Measurements from ENCODE around the gene MELK.
"Not testable (repeated sequence)": the region's sequence is repeated elsewhere in the genome, so short reads cannot be mapped to it uniquely, and the experiment has no call there.

MELK gene

DNA sequence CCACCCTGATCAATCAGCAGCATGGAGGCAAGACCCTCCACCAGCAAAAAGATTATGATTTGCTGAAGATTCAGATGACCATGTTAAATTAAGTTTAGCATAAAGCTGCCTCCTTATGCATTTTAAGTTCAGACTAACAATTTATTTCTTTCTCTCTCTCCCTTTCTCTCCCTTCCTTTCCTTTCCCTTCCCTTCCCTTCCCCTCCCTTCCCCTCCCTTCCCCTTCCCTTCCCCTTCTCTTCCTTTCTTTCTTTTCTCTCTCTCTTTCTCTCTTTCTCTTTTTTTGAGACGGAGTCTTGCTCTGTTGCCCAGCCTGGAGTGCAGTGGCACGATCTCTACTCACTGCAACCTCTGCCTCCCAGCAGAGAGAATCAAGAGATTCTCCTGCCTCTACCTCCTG lies 1.4 kb upstream of the MELK start:
- peak overlapping the region; percentile 66 to 97 (median 97) for H3K4me3 Mint-ChIP-seq
- no peak for TF ChIP-seq CTCF (IDR thresholded peaks at IDR 0.05; ENCODE audit: unreplicated experiment in 3 of 3)
- no peak overlapping the region for H3K27ac Mint-ChIP-seq
- no peaks in the 10 kb centered on the region for H3K27me3 Mint-ChIP-seq (ENCODE audit: low read depth)
- peaks cover 13% of the 10 kb centered on the region for H3K4me1 Mint-ChIP-seq
- H3K9me3 Mint-ChIP-seq: no peaks in the 10 kb centered on the region
- no peaks in the 10 kb centered on the region for H3K36me3 Mint-ChIP-seq (ENCODE audit: low read depth)

- not testable (repeated sequence) for H3K27me3 Mint-ChIP-seq (ENCODE audit: low read depth); H3K9me3 Mint-ChIP-seq; H3K36me3 Mint-ChIP-seq (ENCODE audit: low read depth)
- H3K4me3 Mint-ChIP-seq: peak overlapping the region; percentile 89 to 97 (median 97)
- H3K27ac Mint-ChIP-seq: peak overlapping the region in 2 of 3 experiments; percentile 82 to 90
- peaks cover 14% of the 10 kb centered on the region for H3K4me1 Mint-ChIP-seq
Measured at GRCh38 chr9:36574045-36574444, 1.4 kb downstream of the MELK start.

GRCh38 chr9:36575411-36575882 lies 2.8 kb downstream of the MELK start:
- no peaks in the 10 kb centered on the region for H3K27me3 Mint-ChIP-seq (ENCODE audit: low read depth)
- no peak for TF ChIP-seq CTCF (IDR thresholded peaks at IDR 0.05; ENCODE audit: unreplicated experiment in 3 of 3)
- peaks cover 3% of the 10 kb centered on the region for H3K36me3 Mint-ChIP-seq (ENCODE audit: low read depth)
- peak overlapping the region in 1 of 3 experiments; percentile 27 for H3K27ac Mint-ChIP-seq
- H3K4me3 Mint-ChIP-seq: peak overlapping the region; percentile 66 to 82 (median 79)
- no peaks in the 10 kb centered on the region for H3K9me3 Mint-ChIP-seq
- H3K4me1 Mint-ChIP-seq: peaks cover 14% of the 10 kb centered on the region

GRCh38 chr9:36576866-36577265 lies 4.2 kb downstream of the MELK start:
- peaks cover 9% of the 10 kb centered on the region for H3K36me3 Mint-ChIP-seq (ENCODE audit: low read depth)
- H3K4me3 Mint-ChIP-seq: no peak overlapping the region
- no peak for TF ChIP-seq CTCF (IDR thresholded peaks at IDR 0.05; ENCODE audit: unreplicated experiment in 3 of 3)
- H3K27ac Mint-ChIP-seq: no peak overlapping the region
- H3K4me1 Mint-ChIP-seq: peaks cover 14% of the 10 kb centered on the region
- no peaks in the 10 kb centered on the region for H3K9me3 Mint-ChIP-seq
- H3K27me3 Mint-ChIP-seq (ENCODE audit: low read depth): no peaks in the 10 kb centered on the region

- no peak overlapping the region for H3K27ac Mint-ChIP-seq
- no peak for TF ChIP-seq CTCF (IDR thresholded peaks at IDR 0.05; ENCODE audit: unreplicated experiment in 3 of 3)
- H3K36me3 Mint-ChIP-seq (ENCODE audit: low read depth): peaks cover 23% of the 10 kb centered on the region
- H3K4me1 Mint-ChIP-seq: no peaks in the 10 kb centered on the region
- no peaks in the 10 kb centered on the region for H3K9me3 Mint-ChIP-seq
- H3K4me3 Mint-ChIP-seq: no peak overlapping the region
- H3K27me3 Mint-ChIP-seq (ENCODE audit: low read depth): no peaks in the 10 kb centered on the region
Measured at GRCh38 chr9:36584620-36585460, 12.1 kb downstream of the MELK start.

- no peak overlapping the region for H3K4me3 Mint-ChIP-seq
- no peaks in the 10 kb centered on the region for H3K9me3 Mint-ChIP-seq
- H3K36me3 Mint-ChIP-seq (ENCODE audit: low read depth): peaks cover 19% of the 10 kb centered on the region
- no peak for TF ChIP-seq CTCF (IDR thresholded peaks at IDR 0.05; ENCODE audit: unreplicated experiment in 3 of 3)
- no peak overlapping the region for H3K27ac Mint-ChIP-seq
- H3K27me3 Mint-ChIP-seq (ENCODE audit: low read depth): no peaks in the 10 kb centered on the region
- no peaks in the 10 kb centered on the region for H3K4me1 Mint-ChIP-seq
Measured at GRCh38 chr9:36590231-36590630, 17.5 kb downstream of the MELK start.

Measured in nephron (organoid).